ENCODE data around the gene TSPOAP1.

DNA sequence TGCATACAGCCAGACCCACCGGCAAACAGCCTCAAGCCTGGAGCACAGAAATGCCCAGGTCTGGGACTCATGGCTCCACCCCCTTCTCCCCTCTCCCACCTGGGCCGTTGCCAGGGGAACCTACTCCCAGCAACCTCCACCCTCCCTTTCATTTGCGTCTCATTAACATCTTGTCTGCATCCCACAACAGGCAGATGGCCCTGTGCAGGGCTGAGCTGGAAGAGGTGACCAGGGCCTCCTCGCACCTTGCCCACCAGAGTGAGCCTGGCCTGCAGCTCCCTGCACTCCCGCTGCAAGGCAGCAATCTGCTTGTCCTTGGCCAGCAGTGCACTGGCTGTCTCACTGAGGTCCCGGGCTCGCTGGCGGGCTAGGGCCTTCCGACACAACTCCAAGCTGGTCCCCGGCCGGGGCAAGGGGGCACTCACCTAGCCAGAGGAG is 3.3 kb downstream of the TSPOAP1 start:
- TF ChIP-seq TP53 (CRISPR knock-in tag; IDR thresholded peaks at IDR 0.05) (no peak), NR3C1 (CRISPR knock-in tag; conservative IDR thresholded peaks at IDR 0.05; ENCODE audit: low read depth) (no peak), FOXJ3 (CRISPR knock-in tag; IDR thresholded peaks at IDR 0.05; ENCODE audit: borderline replicate concordance) (no peak), JUN (CRISPR knock-in tag; IDR thresholded peaks at IDR 0.05) (no peak)
- TF ChIP-seq, protein P1, sequence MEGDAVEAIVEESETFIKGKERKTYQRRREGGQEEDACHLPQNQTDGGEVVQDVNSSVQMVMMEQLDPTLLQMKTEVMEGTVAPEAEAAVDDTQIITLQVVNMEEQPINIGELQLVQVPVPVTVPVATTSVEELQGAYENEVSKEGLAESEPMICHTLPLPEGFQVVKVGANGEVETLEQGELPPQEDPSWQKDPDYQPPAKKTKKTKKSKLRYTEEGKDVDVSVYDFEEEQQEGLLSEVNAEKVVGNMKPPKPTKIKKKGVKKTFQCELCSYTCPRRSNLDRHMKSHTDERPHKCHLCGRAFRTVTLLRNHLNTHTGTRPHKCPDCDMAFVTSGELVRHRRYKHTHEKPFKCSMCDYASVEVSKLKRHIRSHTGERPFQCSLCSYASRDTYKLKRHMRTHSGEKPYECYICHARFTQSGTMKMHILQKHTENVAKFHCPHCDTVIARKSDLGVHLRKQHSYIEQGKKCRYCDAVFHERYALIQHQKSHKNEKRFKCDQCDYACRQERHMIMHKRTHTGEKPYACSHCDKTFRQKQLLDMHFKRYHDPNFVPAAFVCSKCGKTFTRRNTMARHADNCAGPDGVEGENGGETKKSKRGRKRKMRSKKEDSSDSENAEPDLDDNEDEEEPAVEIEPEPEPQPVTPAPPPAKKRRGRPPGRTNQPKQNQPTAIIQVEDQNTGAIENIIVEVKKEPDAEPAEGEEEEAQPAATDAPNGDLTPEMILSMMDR (IDR thresholded peaks at IDR 0.05): no peak

Data from WTC11 (cell line).